GM12875 (cell line): ENCODE measurements around the gene ATP7B.
"Not testable (repeated sequence)": the region's sequence is repeated elsewhere in the genome, so short reads cannot be mapped to it uniquely, and the experiment has no call there.

Experiments
- H3K4me3 ChIP-seq: one replicate; pipeline ENCODE4 v1.5.1; 2011; ENCODE audit warnings: low read depth, low read length, control low read depth
- CTCF ChIP-seq: IDR thresholded peaks from 2 replicates; pipeline ENCODE4 v1.5.1; 2011; ENCODE audit warnings: low read depth, mild to moderate bottlenecking, control low read depth, inconsistent platforms, low read length, moderate library complexity, borderline replicate concordance; ENCODE audit not compliant: insufficient read depth

The ATP7B gene

DNA sequence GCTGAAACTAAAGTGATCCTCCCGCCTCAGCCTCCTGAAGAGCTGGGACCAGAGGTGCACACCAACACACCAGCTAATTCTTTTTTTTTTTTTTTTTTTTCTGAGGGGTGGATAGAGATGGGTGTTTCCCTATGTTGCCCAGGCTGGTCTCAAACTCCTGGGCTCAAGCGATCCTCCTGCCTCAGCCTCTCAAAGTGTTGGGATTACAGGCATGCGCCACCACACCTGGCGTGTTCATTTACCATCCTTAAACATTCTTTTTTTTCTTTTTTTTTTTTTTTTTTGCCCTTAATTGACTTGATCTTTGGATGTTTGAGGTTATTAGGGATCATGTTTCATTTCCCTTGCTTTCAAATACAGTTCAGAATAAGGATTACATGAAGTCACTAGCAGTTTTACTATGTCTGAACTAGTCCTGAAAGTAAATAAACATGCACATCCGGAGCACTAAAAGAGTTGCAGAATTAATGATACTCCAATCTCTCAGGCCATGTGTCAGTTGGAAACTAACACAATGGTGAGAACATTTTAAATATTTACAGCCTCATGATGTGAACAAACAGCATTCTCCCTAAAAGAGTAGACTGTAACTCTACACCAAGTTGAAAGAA, 23.5 kb upstream of the ATP7B start:
- H3K4me3 ChIP-seq = no peak overlapping the region
- TF ChIP-seq CTCF = no peak

DNA sequence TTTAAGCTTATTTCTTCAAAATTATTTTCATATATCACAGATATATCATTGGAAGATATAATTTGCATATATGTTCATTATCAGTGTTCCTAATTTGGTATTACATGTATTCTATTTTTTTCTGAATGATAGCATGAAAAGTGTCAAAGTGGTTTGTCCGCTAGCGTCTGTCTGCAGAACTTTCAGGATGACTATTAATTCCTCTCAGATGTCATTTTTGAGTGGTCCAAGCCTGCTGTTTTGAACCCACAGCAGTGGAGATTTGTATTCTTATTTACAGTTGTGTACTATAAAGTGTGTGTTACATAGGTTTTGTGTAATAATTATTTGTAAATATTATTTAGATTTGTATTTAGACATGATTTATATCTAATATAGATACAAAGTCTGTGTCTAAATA, 21.8 kb upstream of the ATP7B start:
- no peak overlapping the region for H3K4me3 ChIP-seq
- TF ChIP-seq CTCF = no peak

DNA sequence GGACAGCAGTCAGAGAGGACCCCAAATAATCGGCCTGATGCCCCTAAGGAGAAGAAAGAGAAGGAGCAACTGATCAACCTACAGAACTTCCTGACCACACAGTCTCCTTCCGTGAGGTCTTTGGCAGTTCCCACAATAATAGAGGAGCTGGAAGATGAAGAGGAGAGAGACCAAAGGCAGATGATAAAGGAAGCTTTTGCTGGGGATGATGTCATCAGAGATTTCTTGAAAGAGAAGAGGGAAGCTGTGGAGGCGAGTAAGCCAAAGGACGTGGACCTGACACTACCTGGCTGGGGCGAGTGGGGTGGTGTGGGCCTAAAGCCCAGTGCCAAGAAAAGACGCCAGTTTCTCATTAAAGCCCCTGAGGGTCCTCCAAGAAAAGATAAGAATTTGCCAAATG, 19.2 kb upstream of the ATP7B start:
- H3K4me3 ChIP-seq = not testable (repeated sequence)

DNA sequence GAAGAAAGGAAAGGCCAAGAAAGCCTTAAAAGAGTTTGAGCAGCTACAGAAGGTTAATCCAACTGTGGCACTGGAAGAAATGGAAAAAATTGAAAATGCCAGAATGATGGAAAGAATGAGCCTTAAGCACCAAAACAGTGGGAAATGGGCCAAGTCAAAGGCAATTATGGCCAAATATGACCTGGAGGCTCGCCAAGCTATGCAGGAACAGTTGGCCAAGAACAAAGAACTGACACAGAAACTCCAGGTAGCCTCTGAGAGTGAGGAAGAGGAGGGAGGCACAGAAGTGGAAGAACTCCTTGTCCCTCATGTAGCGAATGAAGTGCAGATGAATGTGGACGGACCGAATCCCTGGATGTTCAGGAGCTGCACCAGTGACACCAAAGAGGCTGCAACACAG, 18.3 kb upstream of the ATP7B start:
- no peak overlapping the region for H3K4me3 ChIP-seq
- no peak for TF ChIP-seq CTCF

DNA sequence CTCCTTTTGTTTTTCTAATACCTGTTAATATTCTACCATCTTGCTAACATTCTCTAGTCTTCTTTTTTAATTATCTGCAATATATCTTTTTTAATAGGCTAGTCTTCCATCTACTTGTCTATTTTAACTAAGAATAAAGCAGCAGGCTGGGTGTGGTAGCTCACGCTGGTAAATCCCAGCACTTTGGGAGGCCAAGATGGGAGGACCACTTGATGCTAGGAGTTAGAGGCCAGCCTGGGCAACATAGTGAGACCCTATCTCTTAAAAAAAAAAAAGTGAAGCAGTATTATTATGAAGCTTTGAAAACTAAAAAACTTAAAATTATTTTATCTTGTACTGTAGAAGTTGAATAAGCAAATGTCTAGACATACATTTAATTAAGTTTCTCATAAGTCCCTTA, 16.6 kb upstream of the ATP7B start:
- no peak overlapping the region for H3K4me3 ChIP-seq
- no peak for TF ChIP-seq CTCF

DNA sequence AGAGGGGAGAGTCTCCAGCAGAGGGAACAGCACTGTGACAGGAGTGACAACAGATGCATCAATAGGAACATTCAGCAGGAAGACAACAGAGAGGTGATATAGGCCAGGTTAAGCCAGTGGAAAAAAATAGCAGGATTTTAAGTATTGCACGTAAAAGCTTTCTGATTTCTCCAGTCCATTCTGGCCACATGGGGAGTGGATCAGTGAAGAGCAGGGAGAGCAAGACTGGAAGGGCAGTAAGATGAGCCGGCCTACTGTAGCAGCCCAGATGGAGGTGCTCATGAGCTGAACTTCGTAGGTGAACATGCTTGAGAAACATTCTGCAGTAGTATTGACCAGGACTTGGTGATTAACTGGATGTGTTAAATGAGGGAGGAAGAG, 15.0 kb upstream of the ATP7B start:
- no peak for TF ChIP-seq CTCF
- H3K4me3 ChIP-seq = no peak overlapping the region

- no peak for TF ChIP-seq CTCF
- no peak overlapping the region for H3K4me3 ChIP-seq
Observed at GRCh38 chr13:52025475-52026245, 14.4 kb upstream of the ATP7B start.
